Measurements from ENCODE around the gene IREB2. TPM values are rescaled to one million over a fixed set of nuclear protein-coding genes. Genes with fewer than 3 reads are reported as not detected.
A peak's percentile ranks its signal among the peaks of the same experiment; 100 is the strongest.

The IREB2 gene
- total and polyA plus RNA-seq, 2 of the 13 experiments (the other 11 are each of a cell fraction or from before 2014, with no cell fraction given) = 24.2 to 30.4 TPM

- TF ChIP-seq DMTF1 (CRISPR knock-in tag; IDR thresholded peaks at IDR 0.05) (no peak), ZNF746 (CRISPR knock-in tag; IDR thresholded peaks at IDR 0.05) (peak; percentile 69; the same call in 1 of the 2 replicates), TFDP1 (CRISPR knock-in tag; IDR thresholded peaks at IDR 0.05; ENCODE audit: borderline replicate concordance) (no peak), PHF5A (CRISPR knock-in tag; IDR thresholded peaks at IDR 0.05; ENCODE audit: low read depth, unreplicated experiment) (no peak), BORCS8-MEF2B (CRISPR knock-in tag; IDR thresholded peaks at IDR 0.05) (peak; percentile 42; the same call in 1 of the 2 replicates), HMGA1 (CRISPR knock-in tag; conservative IDR thresholded peaks at IDR 0.05) (no peak), ZFP1 (CRISPR knock-in tag; IDR thresholded peaks at IDR 0.05) (no peak), TRIM22 (IDR thresholded peaks at IDR 0.05) (no peak), ZNF615 (CRISPR knock-in tag; IDR thresholded peaks at IDR 0.05; ENCODE audit: borderline replicate concordance) (no peak; the same call in 1 of the 2 replicates), NR2F6 (IDR thresholded peaks at IDR 0.05) (no peak), NR2F6 (CRISPR knock-in tag; IDR thresholded peaks at IDR 0.05) (peak; percentile 34; the same call in 1 of the 2 replicates), CHD4 (IDR thresholded peaks at IDR 0.05; ENCODE audit: borderline replicate concordance, low read length) (no peak), MAFF (IDR thresholded peaks at IDR 0.05; ENCODE audit: low read depth, low read length) (no peak), PHF21A (CRISPR knock-in tag; IDR thresholded peaks at IDR 0.05) (no peak), ZNF891 (CRISPR knock-in tag; IDR thresholded peaks at IDR 0.05) (peak; percentile 84; the same call in 1 of the 2 replicates), ZNF552 (CRISPR knock-in tag; IDR thresholded peaks at IDR 0.05; ENCODE audit: borderline replicate concordance) (peak; percentile 97), THAP9 (CRISPR knock-in tag; IDR thresholded peaks at IDR 0.05; ENCODE audit: borderline replicate concordance) (peak; percentile 78)
- TF ChIP-seq, protein P1, sequence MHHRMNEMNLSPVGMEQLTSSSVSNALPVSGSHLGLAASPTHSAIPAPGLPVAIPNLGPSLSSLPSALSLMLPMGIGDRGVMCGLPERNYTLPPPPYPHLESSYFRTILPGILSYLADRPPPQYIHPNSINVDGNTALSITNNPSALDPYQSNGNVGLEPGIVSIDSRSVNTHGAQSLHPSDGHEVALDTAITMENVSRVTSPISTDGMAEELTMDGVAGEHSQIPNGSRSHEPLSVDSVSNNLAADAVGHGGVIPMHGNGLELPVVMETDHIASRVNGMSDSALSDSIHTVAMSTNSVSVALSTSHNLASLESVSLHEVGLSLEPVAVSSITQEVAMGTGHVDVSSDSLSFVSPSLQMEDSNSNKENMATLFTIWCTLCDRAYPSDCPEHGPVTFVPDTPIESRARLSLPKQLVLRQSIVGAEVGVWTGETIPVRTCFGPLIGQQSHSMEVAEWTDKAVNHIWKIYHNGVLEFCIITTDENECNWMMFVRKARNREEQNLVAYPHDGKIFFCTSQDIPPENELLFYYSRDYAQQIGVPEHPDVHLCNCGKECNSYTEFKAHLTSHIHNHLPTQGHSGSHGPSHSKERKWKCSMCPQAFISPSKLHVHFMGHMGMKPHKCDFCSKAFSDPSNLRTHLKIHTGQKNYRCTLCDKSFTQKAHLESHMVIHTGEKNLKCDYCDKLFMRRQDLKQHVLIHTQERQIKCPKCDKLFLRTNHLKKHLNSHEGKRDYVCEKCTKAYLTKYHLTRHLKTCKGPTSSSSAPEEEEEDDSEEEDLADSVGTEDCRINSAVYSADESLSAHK (CRISPR knock-in tag; IDR thresholded peaks at IDR 0.05; ENCODE audit: borderline replicate concordance) = 0 out of 2 replicates have a peak, but pooled peaks have one; percentile 54
- TF ChIP-seq, protein P2, sequence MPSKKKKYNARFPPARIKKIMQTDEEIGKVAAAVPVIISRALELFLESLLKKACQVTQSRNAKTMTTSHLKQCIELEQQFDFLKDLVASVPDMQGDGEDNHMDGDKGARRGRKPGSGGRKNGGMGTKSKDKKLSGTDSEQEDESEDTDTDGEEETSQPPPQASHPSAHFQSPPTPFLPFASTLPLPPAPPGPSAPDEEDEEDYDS (CRISPR knock-in tag; IDR thresholded peaks at IDR 0.05) = peak; percentile 91
Measured at GRCh38 chr15:78540141-78540870, 102.3 kb downstream of the IREB2 start, which contains the start of gene PSMA4 (continued).

All from HepG2 (cell line).